Skin epidermis (tissue), 12 donors: Measurements from ENCODE around the gene ALG12.

Experiments used
- H3K27ac ChIP-seq, 21 experiments: fragments of 200-600 bp; sonication (generic) in 11 of 21; one replicate each; pipeline ENCODE4 v1.5.0; 2020; ENCODE audit warnings: mild to moderate bottlenecking in 3 of 21, inconsistent platforms in 2 of 21, moderate library complexity in 2 of 21
- H3K4me3 ChIP-seq, 7 experiments: fragments of 200-600 bp; sonication (generic) in 2 of 7; one replicate each; pipeline ENCODE4 v1.5.0; 2020; ENCODE audit warnings: inconsistent platforms in 2 of 7, mild to moderate bottlenecking in 2 of 7, moderate library complexity in 1 of 7

The ALG12 gene

GRCh38 chr22:49922926-49923325, 4.7 kb upstream of the ALG12 start:
- Histone ChIP-seq H3K27ac (no peak overlapping the region), H3K4me3 (no peak overlapping the region)

GRCh38 chr22:49922484-49922883, 4.2 kb upstream of the ALG12 start:
- Histone ChIP-seq H3K4me3 (no peak overlapping the region), H3K27ac (no peak overlapping the region)

- no peak overlapping the region for H3K4me3 ChIP-seq
- H3K27ac ChIP-seq, result no peak overlapping the region
These were observed 3.5 kb upstream of the ALG12 start for GRCh38 chr22:49921508-49922278.

GRCh38 chr22:49920859-49921258, 2.6 kb upstream of the ALG12 start:
- Histone ChIP-seq H3K27ac (no peak overlapping the region), H3K4me3 (no peak overlapping the region)

- H3K4me3 ChIP-seq, result peak overlapping the region; percentile 56 to 93 (median 86)
- H3K27ac ChIP-seq, result peak overlapping the region; percentile 74 to 96 (median 92)
These were observed 958 bp upstream of the ALG12 start for GRCh38 chr22:49918911-49919881.

- Histone ChIP-seq H3K27ac (peak overlapping the region in 1 of 21 experiments; percentile 82), H3K4me3 (no peak overlapping the region)
These were observed 1.4 kb downstream of the ALG12 start for GRCh38 chr22:49916831-49917230.

- Histone ChIP-seq H3K27ac (no peak overlapping the region), H3K4me3 (no peak overlapping the region)
These were observed 2.6 kb downstream of the ALG12 start for GRCh38 chr22:49915610-49916009.

- Histone ChIP-seq H3K4me3 (no peak overlapping the region), H3K27ac (no peak overlapping the region)
These were observed 4.0 kb downstream of the ALG12 start for GRCh38 chr22:49914256-49914655.

- no peak overlapping the region for H3K4me3 ChIP-seq
- no peak overlapping the region for H3K27ac ChIP-seq
These were observed 4.8 kb downstream of the ALG12 start for GRCh38 chr22:49913446-49913845.

GRCh38 chr22:49913026-49913425, 5.2 kb downstream of the ALG12 start:
- H3K4me3 ChIP-seq, result no peak overlapping the region
- no peak overlapping the region for H3K27ac ChIP-seq

GRCh38 chr22:49911881-49912625, 6.2 kb downstream of the ALG12 start:
- Histone ChIP-seq H3K4me3 (no peak overlapping the region), H3K27ac (no peak overlapping the region)

GRCh38 chr22:49910229-49911155, 7.7 kb downstream of the ALG12 start:
- Histone ChIP-seq H3K4me3 (no peak overlapping the region), H3K27ac (no peak overlapping the region)

- H3K27ac ChIP-seq, result no peak overlapping the region
- no peak overlapping the region for H3K4me3 ChIP-seq
These were observed 8.6 kb downstream of the ALG12 start for GRCh38 chr22:49909476-49910205.

GRCh38 chr22:49907807-49908206, 10.4 kb downstream of the ALG12 start:
- no peak overlapping the region for H3K27ac ChIP-seq
- no peak overlapping the region for H3K4me3 ChIP-seq

- H3K27ac ChIP-seq, result no peak overlapping the region
- no peak overlapping the region for H3K4me3 ChIP-seq
These were observed 11.4 kb downstream of the ALG12 start for GRCh38 chr22:49906799-49907290.

- Histone ChIP-seq H3K27ac (no peak overlapping the region), H3K4me3 (no peak overlapping the region)
These were observed 12.0 kb downstream of the ALG12 start for GRCh38 chr22:49906071-49906798.

- H3K4me3 ChIP-seq, result no peak overlapping the region
- no peak overlapping the region for H3K27ac ChIP-seq
These were observed 12.8 kb downstream of the ALG12 start for GRCh38 chr22:49905465-49905864.

- H3K4me3 ChIP-seq, result no peak overlapping the region
These were observed 14.2 kb downstream of the ALG12 start for GRCh38 chr22:49904040-49904369.

More at GRCh38 chr22:49904040-49904369, 14.2 kb downstream of the ALG12 start:
- H3K27ac ChIP-seq, result no peak overlapping the region
